CD4-positive, CD25-positive, alpha-beta regulatory T cell (primary cell): ENCODE results near the gene ADGRV1. TPM values are rescaled to one million over a fixed set of nuclear protein-coding genes. Genes with fewer than 3 reads are reported as not detected.

Experiments used
- ATAC-seq, 2 donors: fragments of 150-1000 bp; cut with Tn5 transposase; one replicate each; pipeline ENCODE4 v1.10.0; 2021; ENCODE audit warnings: low read depth in 2 of 2, moderate number of reproducible peaks in 2 of 2, moderate library complexity in 1 of 2
- DNase-seq, 3 donors: peaks; one replicate each; pipeline versions ENCODE4 v3.0.0 to v3.0.0-alpha.2; 2012 to 2022; ENCODE audit warnings: mixed read lengths in 1 of 3
- H3K27ac ChIP-seq: one replicate; pipeline ENCODE4 v1.7.0; 2013; ENCODE audit warnings: mild to moderate bottlenecking, low read length; ENCODE audit not compliant: insufficient read depth, poor library complexity, severe bottlenecking
- H3K27me3 ChIP-seq: one replicate; pipeline ENCODE4 v1.7.0; 2013; ENCODE audit warnings: low read length; ENCODE audit not compliant: control insufficient read depth, insufficient read depth
- H3K36me3 ChIP-seq: one replicate; pipeline ENCODE4 v1.7.0; 2013; ENCODE audit warnings: mild to moderate bottlenecking, low read length, moderate library complexity; ENCODE audit not compliant: control insufficient read depth, insufficient read depth
- H3K4me1 ChIP-seq: 2 replicates; pipeline ENCODE4 v1.7.0; 2013; ENCODE audit warnings: mild to moderate bottlenecking, low read length; ENCODE audit not compliant: insufficient read depth, control insufficient read depth, poor library complexity, severe bottlenecking
- H3K4me3 ChIP-seq: one replicate; pipeline ENCODE4 v1.7.0; 2013; ENCODE audit warnings: low read depth, mild to moderate bottlenecking, low read length, moderate library complexity
- H3K9me3 ChIP-seq, 2 experiments: 1 replicate in 1 of 2; 2 replicates in 1 of 2; pipeline ENCODE4 v1.7.0; 2013; ENCODE audit warnings: low read length in 2 of 2, mild to moderate bottlenecking in 1 of 2, moderate library complexity in 1 of 2; ENCODE audit not compliant: control insufficient read depth in 2 of 2
- H3K27ac Mint-ChIP-seq, 3 donors: one replicate each; pipeline ENCODE4 v1.8.0; 2020 to 2022; ENCODE audit warnings: mild to moderate bottlenecking in 3 of 3, mixed read lengths in 3 of 3, moderate library complexity in 2 of 3
- H3K27me3 Mint-ChIP-seq: one replicate; pipeline ENCODE4 v1.8.0; 2022; ENCODE audit warnings: mild to moderate bottlenecking, mixed read lengths
- H3K36me3 Mint-ChIP-seq: one replicate; pipeline ENCODE4 v1.8.0; 2020; ENCODE audit warnings: mixed read lengths
- H3K4me1 Mint-ChIP-seq, 4 donors: one replicate each; pipeline ENCODE4 v1.8.0; 2020 to 2022; ENCODE audit warnings: mixed read lengths in 4 of 4, mild to moderate bottlenecking in 1 of 4
- H3K4me3 Mint-ChIP-seq, 4 donors: one replicate each; pipeline ENCODE4 v1.8.0; 2020 to 2022; ENCODE audit warnings: mild to moderate bottlenecking in 4 of 4, mixed read lengths in 4 of 4, moderate library complexity in 3 of 4
- H3K9me3 Mint-ChIP-seq, 7 donors: one replicate each; pipeline ENCODE4 v1.8.0; 2020 to 2022; ENCODE audit warnings: mixed read lengths in 7 of 7, mild to moderate bottlenecking in 3 of 7, moderate library complexity in 2 of 7
- polyA plus RNA-seq, 4 donors: library from polyadenylated mRNA; unstranded; fragments of 300-500 nt; fragmentation: Illumina TruSeq; gene quantifications; one replicate each; pipeline ENCODE4 v1.2.3, GENCODE V29; 2021
- total RNA-seq: library from RNA; stranded (reverse); gene quantifications from one replicate; pipeline ENCODE4 v1.2.3, GENCODE V29; 2022

The ADGRV1 gene
- total and polyA plus RNA-seq, 5 donors from 2014 or later, result 0.42 to 0.52 TPM; not detected in 3

DNA sequence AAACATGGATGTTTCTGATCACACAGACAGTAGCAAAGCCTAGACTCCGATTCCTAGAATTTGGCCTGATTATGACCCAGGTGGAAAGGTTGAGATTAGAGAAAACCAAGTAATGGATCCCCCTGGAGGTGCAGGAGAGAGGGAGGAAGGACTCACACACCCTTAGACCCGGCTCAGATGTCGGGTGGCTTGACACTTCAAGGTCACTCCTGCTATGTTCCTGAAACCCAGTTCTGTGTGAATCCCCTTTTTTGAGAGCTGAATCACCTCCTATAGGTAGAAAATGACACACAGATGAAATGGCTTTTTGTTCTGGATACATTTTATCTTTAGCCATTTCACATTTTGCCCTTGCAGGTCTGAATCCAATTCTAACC is 631.7 kb downstream of the ADGRV1 start:
- Mint-ChIP-seq H3K27ac (no peak overlapping the region), H3K9me3 (no peaks in the 10 kb centered on the region), H3K4me1 (peaks cover 0 to 9% (median 2%) of the 10 kb centered on the region in 4 donors), H3K4me3 (no peak overlapping the region), H3K27me3 (peaks cover 21% of the 10 kb centered on the region), H3K36me3 (peaks cover 4% of the 10 kb centered on the region)
- Histone ChIP-seq H3K4me3 (no peak overlapping the region), H3K9me3 (no peaks in the 10 kb centered on the region), H3K4me1 (no peaks in the 10 kb centered on the region), H3K36me3 (no peaks in the 10 kb centered on the region), H3K27me3 (peaks cover 13% of the 10 kb centered on the region), H3K27ac (no peak overlapping the region)
- ATAC-seq, result no peak
- no peak for DNase-seq

DNA sequence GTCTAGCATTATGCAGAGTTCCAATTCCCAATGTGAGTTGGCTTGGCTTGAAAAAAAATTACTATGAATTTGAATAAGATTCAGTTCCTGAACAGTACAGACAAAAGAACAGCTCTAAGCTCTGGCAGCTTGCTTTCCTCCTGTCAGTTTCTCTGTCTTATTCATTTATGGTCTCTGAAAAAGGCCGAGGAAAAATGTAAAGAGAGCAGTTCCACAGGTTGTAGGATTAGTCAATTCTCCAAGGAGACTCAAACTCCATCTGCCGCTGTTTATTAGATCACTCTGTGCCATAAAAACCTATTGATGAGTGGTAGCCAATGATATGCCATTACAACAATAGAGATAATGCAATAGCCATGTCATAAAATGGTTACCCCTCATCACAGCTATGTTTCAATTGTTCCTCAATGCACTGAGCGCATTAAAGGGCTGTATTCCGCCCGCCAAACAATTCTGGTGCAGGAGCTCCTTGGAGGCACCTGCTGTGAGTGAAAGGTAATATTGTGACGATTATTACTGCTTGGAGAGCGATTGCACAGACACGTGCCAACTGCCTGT is 636.3 kb downstream of the ADGRV1 start:
- Mint-ChIP-seq H3K27ac (no peak overlapping the region), H3K27me3 (peaks cover 13% of the 10 kb centered on the region), H3K4me1 (peaks cover 0 to 2% (median under 1%) of the 10 kb centered on the region in 4 donors), H3K9me3 (no peaks in the 10 kb centered on the region), H3K4me3 (no peak overlapping the region), H3K36me3 (no peaks in the 10 kb centered on the region)
- no peaks in the 10 kb centered on the region for H3K36me3 ChIP-seq
- H3K9me3 ChIP-seq, result no peaks in the 10 kb centered on the region
- no peak for ATAC-seq
- H3K27me3 ChIP-seq, result peaks cover 6% of the 10 kb centered on the region
- no peak overlapping the region for H3K27ac ChIP-seq
- H3K4me3 ChIP-seq, result no peak overlapping the region
- no peaks in the 10 kb centered on the region for H3K4me1 ChIP-seq
- DNase-seq, result no peak

GRCh38 chr5:91200692-91201091 is 642.1 kb downstream of the ADGRV1 start:
- no peak overlapping the region for H3K4me3 Mint-ChIP-seq
- Histone ChIP-seq H3K9me3 (no peaks in the 10 kb centered on the region), H3K27ac (no peak overlapping the region), H3K4me1 (no peaks in the 10 kb centered on the region), H3K36me3 (no peaks in the 10 kb centered on the region), H3K27me3 (peaks cover 5% of the 10 kb centered on the region), H3K4me3 (no peak overlapping the region)
- H3K4me1 Mint-ChIP-seq, result no peaks in the 10 kb centered on the region
- no peak overlapping the region for H3K27ac Mint-ChIP-seq
- H3K36me3 Mint-ChIP-seq, result no peaks in the 10 kb centered on the region
- no peak for ATAC-seq
- no peaks in the 10 kb centered on the region for H3K9me3 Mint-ChIP-seq
- DNase-seq, result no peak
- peaks cover 26% of the 10 kb centered on the region for H3K27me3 Mint-ChIP-seq

DNA sequence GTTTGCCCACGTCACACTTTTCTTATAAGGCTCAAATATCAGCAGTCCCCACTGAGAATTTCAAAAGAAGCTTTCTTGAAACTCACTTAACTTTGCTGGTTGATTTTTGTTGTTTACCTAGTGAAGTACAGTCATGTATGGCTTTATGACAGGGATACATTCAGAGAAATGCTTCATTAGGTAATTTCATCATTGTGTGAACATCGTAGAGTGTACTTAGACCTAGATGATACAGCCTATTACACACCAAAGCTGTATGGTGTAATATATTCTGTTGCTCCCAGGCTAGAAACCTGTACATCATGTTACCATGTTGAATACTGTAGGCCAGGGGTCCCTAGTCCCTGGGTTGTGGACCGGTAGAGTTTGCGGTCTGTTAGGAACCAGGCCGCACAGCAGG is 647.5 kb downstream of the ADGRV1 start:
- Mint-ChIP-seq H3K36me3 (no peaks in the 10 kb centered on the region), H3K4me1 (no peaks in the 10 kb centered on the region), H3K4me3 (no peak overlapping the region), H3K9me3 (no peaks in the 10 kb centered on the region), H3K27me3 (peaks cover 14% of the 10 kb centered on the region), H3K27ac (no peak overlapping the region)
- no peak overlapping the region for H3K27ac ChIP-seq
- H3K9me3 ChIP-seq, result no peaks in the 10 kb centered on the region
- DNase-seq (no peak), ATAC-seq (no peak)
- no peak overlapping the region for H3K4me3 ChIP-seq
- H3K4me1 ChIP-seq, result no peaks in the 10 kb centered on the region
- H3K27me3 ChIP-seq, result peaks cover 5% of the 10 kb centered on the region
- H3K36me3 ChIP-seq, result no peaks in the 10 kb centered on the region

DNA sequence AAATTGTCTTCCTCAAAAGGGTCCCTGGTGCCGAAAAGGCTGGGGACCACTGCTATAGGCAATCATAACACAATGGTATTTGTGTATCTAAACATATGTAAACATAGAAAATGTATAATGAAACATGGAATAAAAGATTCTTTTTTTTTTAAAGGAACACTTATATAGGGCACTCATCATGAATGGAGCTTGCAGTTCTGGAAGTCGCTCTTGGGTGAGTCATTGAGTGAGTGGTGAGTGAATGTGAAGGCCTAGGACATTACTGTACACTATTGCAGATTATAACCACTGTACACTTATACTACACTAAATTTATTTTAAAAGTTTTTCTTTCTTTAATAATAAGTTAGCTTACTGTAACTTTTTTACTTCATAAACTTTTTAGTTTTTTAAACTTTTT is 648.1 kb downstream of the ADGRV1 start:
- Histone ChIP-seq H3K36me3 (no peaks in the 10 kb centered on the region), H3K27ac (no peak overlapping the region), H3K9me3 (no peaks in the 10 kb centered on the region), H3K27me3 (peaks cover 2% of the 10 kb centered on the region), H3K4me3 (no peak overlapping the region), H3K4me1 (no peaks in the 10 kb centered on the region)
- no peaks in the 10 kb centered on the region for H3K9me3 Mint-ChIP-seq
- H3K27me3 Mint-ChIP-seq, result peaks cover 10% of the 10 kb centered on the region
- no peak overlapping the region for H3K27ac Mint-ChIP-seq
- no peaks in the 10 kb centered on the region for H3K4me1 Mint-ChIP-seq
- H3K4me3 Mint-ChIP-seq, result no peak overlapping the region
- H3K36me3 Mint-ChIP-seq, result no peaks in the 10 kb centered on the region
- ATAC-seq (no peak), DNase-seq (no peak)

- no peak overlapping the region for H3K27ac ChIP-seq
- H3K9me3 ChIP-seq, result no peaks in the 10 kb centered on the region
- no peaks in the 10 kb centered on the region for H3K4me1 ChIP-seq
- DNase-seq (no peak), ATAC-seq (no peak)
- H3K36me3 Mint-ChIP-seq, result no peaks in the 10 kb centered on the region
- H3K27me3 Mint-ChIP-seq, result peaks cover 10% of the 10 kb centered on the region
- no peak overlapping the region for H3K27ac Mint-ChIP-seq
- no peak overlapping the region for H3K4me3 Mint-ChIP-seq
- no peaks in the 10 kb centered on the region for H3K9me3 Mint-ChIP-seq
- H3K4me3 ChIP-seq, result no peak overlapping the region
- H3K4me1 Mint-ChIP-seq, result no peaks in the 10 kb centered on the region
- no peaks in the 10 kb centered on the region for H3K36me3 ChIP-seq
- H3K27me3 ChIP-seq, result no peaks in the 10 kb centered on the region
These were observed 648.7 kb downstream of the ADGRV1 start for GRCh38 chr5:91207248-91207647.

GRCh38 chr5:91211997-91212713 is 653.6 kb downstream of the ADGRV1 start:
- Mint-ChIP-seq H3K27ac (no peak overlapping the region), H3K9me3 (no peaks in the 10 kb centered on the region), H3K36me3 (peaks cover 3% of the 10 kb centered on the region), H3K27me3 (peaks cover 15% of the 10 kb centered on the region), H3K4me1 (no peaks in the 10 kb centered on the region), H3K4me3 (no peak overlapping the region)
- ATAC-seq, result no peak
- no peaks in the 10 kb centered on the region for H3K9me3 ChIP-seq
- H3K36me3 ChIP-seq, result no peaks in the 10 kb centered on the region
- H3K4me1 ChIP-seq, result no peaks in the 10 kb centered on the region
- no peak overlapping the region for H3K4me3 ChIP-seq
- DNase-seq, result no peak
- peaks cover 2% of the 10 kb centered on the region for H3K27me3 ChIP-seq
- H3K27ac ChIP-seq, result no peak overlapping the region

GRCh38 chr5:91212714-91213092 is 654.1 kb downstream of the ADGRV1 start:
- H3K9me3 ChIP-seq, result no peaks in the 10 kb centered on the region
- H3K27me3 ChIP-seq, result peaks cover 3% of the 10 kb centered on the region
- H3K27ac ChIP-seq, result no peak overlapping the region
- H3K4me3 ChIP-seq, result no peak overlapping the region
- no peaks in the 10 kb centered on the region for H3K4me1 Mint-ChIP-seq
- H3K4me1 ChIP-seq, result no peaks in the 10 kb centered on the region
- H3K4me3 Mint-ChIP-seq, result no peak overlapping the region
- DNase-seq (no peak), ATAC-seq (no peak)
- peaks cover 7% of the 10 kb centered on the region for H3K36me3 Mint-ChIP-seq
- no peak overlapping the region for H3K27ac Mint-ChIP-seq
- H3K36me3 ChIP-seq, result no peaks in the 10 kb centered on the region
- H3K27me3 Mint-ChIP-seq, result peaks cover 15% of the 10 kb centered on the region
- H3K9me3 Mint-ChIP-seq, result no peaks in the 10 kb centered on the region
